Large intestine (tissue), 3 donors: ENCODE results near the gene SIGLEC14. TPM values are rescaled to one million over a fixed set of nuclear protein-coding genes. Genes with fewer than 3 reads are reported as not detected.
"Not testable (repeated sequence)": the region's sequence is repeated elsewhere in the genome, so short reads cannot be mapped to it uniquely, and the experiment has no call there.

ENCODE experiments used
- DNase-seq, 2 donors: peaks; one replicate each; pipeline versions ENCODE4 v3.0.0 to v3.0.0-alpha.2; 2013
- H3K27ac ChIP-seq: one replicate; pipeline ENCODE4 v1.5.1; 2013; ENCODE audit warnings: low read length
- H3K27me3 ChIP-seq: 2 replicates; pipeline ENCODE4 v1.6.1; 2013; ENCODE audit warnings: low read length; ENCODE audit not compliant: control insufficient read depth, insufficient read depth
- H3K36me3 ChIP-seq: 2 replicates; pipeline ENCODE4 v1.6.1; 2013; ENCODE audit warnings: low read length; ENCODE audit not compliant: control insufficient read depth, insufficient read depth
- H3K4me1 ChIP-seq: one replicate; pipeline ENCODE4 v1.6.1; 2013; ENCODE audit warnings: low read length; ENCODE audit not compliant: control insufficient read depth, insufficient read depth
- H3K4me3 ChIP-seq: one replicate; pipeline ENCODE4 v1.5.1; 2013; ENCODE audit warnings: low read length
- H3K9me3 ChIP-seq: one replicate; pipeline ENCODE4 v1.6.1; 2013; ENCODE audit warnings: mild to moderate bottlenecking, low read depth, low read length, moderate library complexity; ENCODE audit not compliant: control insufficient read depth
- WGBS: methylation state at CpG from one replicate; pipeline ENCODE4 v1.1.5; 2013; ENCODE audit warnings: low lambda C conversion rate; ENCODE audit not compliant: insufficient coverage; 5-methylcytosine and 5-hydroxymethylcytosine counted together
- polyA plus RNA-seq: library from polyadenylated mRNA; unstranded; fragments of 120-200 nt; gene quantifications from one replicate; pipeline ENCODE4 v1.2.1, GENCODE V29; 2013

The SIGLEC14 gene
- polyA plus RNA-seq, 1 donor: 1.4 TPM

- peaks cover 21% of the 10 kb centered on the region for H3K36me3 ChIP-seq
- peaks cover 15% of the 10 kb centered on the region for H3K4me1 ChIP-seq
- no peaks in the 10 kb centered on the region for H3K9me3 ChIP-seq
- H3K27me3 ChIP-seq: no peaks in the 10 kb centered on the region
- peak; percentile 72 to 87 for DNase-seq
- H3K4me3 ChIP-seq: peak overlapping the region; percentile 73
- H3K27ac ChIP-seq: peak overlapping the region; percentile 74
- no CpG with 5 or more reads among the region's 21 CpGs for WGBS
Measured at GRCh38 chr19:51690454-51691073, 43.9 kb upstream of the SIGLEC14 start.

GRCh38 chr19:51689751-51690453 is 43.3 kb upstream of the SIGLEC14 start:
- DNase-seq: peak in 1 of 2 donors; percentile 48
- WGBS: 0% methylated on average over 2 of the region's 21 CpGs
- Histone ChIP-seq H3K4me1 (peaks cover 15% of the 10 kb centered on the region), H3K9me3 (no peaks in the 10 kb centered on the region), H3K27me3 (no peaks in the 10 kb centered on the region), H3K36me3 (peaks cover 15% of the 10 kb centered on the region), H3K27ac (peak overlapping the region; percentile 74), H3K4me3 (peak overlapping the region; percentile 73)

- 0% methylated on average over 2 of the region's 63 CpGs for WGBS
- Histone ChIP-seq H3K4me3 (peak overlapping the region; percentile 73), H3K27me3 (no peaks in the 10 kb centered on the region), H3K4me1 (peaks cover 15% of the 10 kb centered on the region), H3K9me3 (no peaks in the 10 kb centered on the region), H3K27ac (peak overlapping the region; percentile 74), H3K36me3 (peaks cover 10% of the 10 kb centered on the region)
- peak; percentile 86 to 90 for DNase-seq
Measured at GRCh38 chr19:51688671-51689571, 42.3 kb upstream of the SIGLEC14 start.

- peak overlapping the region; percentile 73 for H3K27ac ChIP-seq
- no peaks in the 10 kb centered on the region for H3K9me3 ChIP-seq
- H3K27me3 ChIP-seq: no peaks in the 10 kb centered on the region
- peaks cover 15% of the 10 kb centered on the region for H3K4me1 ChIP-seq
- peak overlapping the region; percentile 73 for H3K4me3 ChIP-seq
- peak; percentile 42 to 67 for DNase-seq
- 7% methylated on average over 3 of the region's 22 CpGs for WGBS
- H3K36me3 ChIP-seq: peaks cover 2% of the 10 kb centered on the region
Measured at GRCh38 chr19:51687791-51688670, 41.4 kb upstream of the SIGLEC14 start.

- Histone ChIP-seq H3K27ac (no peak overlapping the region), H3K36me3 (no peaks in the 10 kb centered on the region), H3K27me3 (no peaks in the 10 kb centered on the region), H3K9me3 (no peaks in the 10 kb centered on the region), H3K4me1 (peaks cover 12% of the 10 kb centered on the region), H3K4me3 (no peak overlapping the region)
- no peak for DNase-seq
- 67% methylated on average over 1 of the region's 2 CpGs for WGBS
Measured at GRCh38 chr19:51686171-51686570, 39.5 kb upstream of the SIGLEC14 start.

GRCh38 chr19:51681286-51681941 is 34.8 kb upstream of the SIGLEC14 start:
- Histone ChIP-seq H3K9me3 (no peaks in the 10 kb centered on the region), H3K27me3 (peaks cover 6% of the 10 kb centered on the region), H3K4me1 (no peaks in the 10 kb centered on the region), H3K36me3 (no peaks in the 10 kb centered on the region), H3K27ac (no peak overlapping the region), H3K4me3 (no peak overlapping the region)
- no peak for DNase-seq
- WGBS: no CpG with 5 or more reads among the region's 3 CpGs

- Histone ChIP-seq H3K36me3 (no peaks in the 10 kb centered on the region), H3K27me3 (peaks cover 6% of the 10 kb centered on the region), H3K9me3 (no peaks in the 10 kb centered on the region), H3K27ac (no peak overlapping the region), H3K4me3 (no peak overlapping the region), H3K4me1 (no peaks in the 10 kb centered on the region)
- WGBS: 83% methylated on average over 1 of the region's 1 CpG
- no peak for DNase-seq
Measured at GRCh38 chr19:51680474-51680873, 33.8 kb upstream of the SIGLEC14 start.

GRCh38 chr19:51676566-51677083 is 30.0 kb upstream of the SIGLEC14 start:
- no peak for DNase-seq
- Histone ChIP-seq H3K27me3 (peaks cover 8% of the 10 kb centered on the region), H3K36me3 (no peaks in the 10 kb centered on the region), H3K27ac (no peak overlapping the region), H3K9me3 (no peaks in the 10 kb centered on the region), H3K4me1 (no peaks in the 10 kb centered on the region), H3K4me3 (no peak overlapping the region)
- WGBS: no CpG with 5 or more reads among the region's 11 CpGs

- not testable (repeated sequence) for H3K27ac ChIP-seq, H3K9me3 ChIP-seq, H3K4me3 ChIP-seq, H3K36me3 ChIP-seq, H3K4me1 ChIP-seq, H3K27me3 ChIP-seq
- no CpG with 5 or more reads among the region's 7 CpGs for WGBS
- peak in 1 of 2 donors; percentile 21 for DNase-seq
Measured at GRCh38 chr19:51675911-51676565, 29.4 kb upstream of the SIGLEC14 start.
